B cell (primary cell): ENCODE results near the gene RAB15. TPM values are rescaled to one million over a fixed set of nuclear protein-coding genes. Genes with fewer than 3 reads are reported as not detected.
A peak's percentile ranks its signal among the peaks of the same experiment; 100 is the strongest.

Source experiments
- ATAC-seq: fragments of 200-7000 bp; cut with Tn5 transposase; one replicate; pipeline ENCODE4 v1.10.0; 2021; ENCODE audit warnings: low read depth, mild to moderate bottlenecking, moderate number of reproducible peaks, moderate library complexity
- CTCF ChIA-PET: fragments of 350-600 bp; sonication (Branson Sonifier 250); formaldehyde crosslinking; loops from one replicate; lab custom pipeline; 2021; ENCODE audit warnings: antibody characterized with exemption, inconsistent platforms; lab: Charles Lee
- POLR2A ChIA-PET: fragments of 350-600 bp; sonication (Branson Sonifier 250); formaldehyde crosslinking; loops from one replicate; lab custom pipeline; 2021; ENCODE audit warnings: antibody characterized with exemption; lab: Charles Lee
- DNase-seq: peaks from one replicate; pipeline ENCODE4 v3.0.0; 2013
- H2AFZ ChIP-seq: 2 replicates; pipeline ENCODE4 v1.6.1; 2012; ENCODE audit warnings: mild to moderate bottlenecking, low read depth, low read length; ENCODE audit not compliant: insufficient read depth, poor library complexity, severe bottlenecking
- H3K27ac ChIP-seq, 2 donors: 1 replicate in 1 of 2; 2 replicates in 1 of 2; pipeline ENCODE4 v1.5.1; 2012 to 2013; ENCODE audit warnings: low read length in 2 of 2, mild to moderate bottlenecking in 2 of 2, moderate library complexity in 1 of 2
- H3K27me3 ChIP-seq, 4 experiments: fragments of 200-600 bp in 1 of 4; sonication (generic) in 1 of 4; replicated peaks in 1 of 4; 1 replicate in 2 of 4; 2 replicates in 2 of 4; pipeline versions ENCODE4 v1.6.1 to v1.7.0; 2013 to 2016; ENCODE audit warnings: low read length in 3 of 4, mild to moderate bottlenecking in 2 of 4, mixed read lengths in 1 of 4, moderate library complexity in 1 of 4; ENCODE audit not compliant: insufficient read depth in 4 of 4, control insufficient read depth in 3 of 4; ENCODE audit errors: control extremely low read depth in 1 of 4
- H3K36me3 ChIP-seq, 2 experiments: replicated peaks in 1 of 2; 1 replicate in 1 of 2; 2 replicates in 1 of 2; pipeline versions ENCODE4 v1.6.1 to v1.7.1; 2013; ENCODE audit warnings: low read length in 1 of 2; ENCODE audit not compliant: insufficient read depth in 2 of 2, control insufficient read depth in 1 of 2; ENCODE audit errors: control extremely low read depth in 1 of 2, extremely low read depth in 1 of 2
- H3K4me1 ChIP-seq, 2 donors: fragments of 200-600 bp in 1 of 2; sonication (generic) in 1 of 2; 1 replicate in 1 of 2; 2 replicates in 1 of 2; pipeline versions ENCODE4 v1.5.1 to v1.6.1; 2013 to 2017; ENCODE audit warnings: low read length in 2 of 2; ENCODE audit not compliant: control insufficient read depth in 2 of 2, insufficient read depth in 2 of 2
- H3K4me2 ChIP-seq: replicated peaks from 2 replicates; pipeline ENCODE3; 2012; ENCODE audit warnings: mild to moderate bottlenecking, low read depth, low read length; ENCODE audit not compliant: poor library complexity, severe bottlenecking
- H3K4me3 ChIP-seq, 5 experiments: fragments of 200-600 bp in 1 of 5; sonication (generic) in 1 of 5; 1 replicate in 3 of 5; 2 replicates in 2 of 5; pipeline versions ENCODE4 v1.5.1 to v1.7.0; 2011 to 2016; ENCODE audit warnings: low read length in 4 of 5, mild to moderate bottlenecking in 4 of 5, low read depth in 2 of 5, control low read depth in 1 of 5, moderate library complexity in 1 of 5; ENCODE audit not compliant: insufficient read depth in 1 of 5; ENCODE audit errors: control extremely low read depth in 1 of 5, extremely low read depth in 1 of 5
- H3K79me2 ChIP-seq: fragments of 200-600 bp; sonication (generic); one replicate; pipeline ENCODE4 v1.6.0; 2016; ENCODE audit warnings: low read length; ENCODE audit not compliant: control insufficient read depth, insufficient read depth
- H3K9ac ChIP-seq: fragments of 200-600 bp; sonication (generic); 2 replicates; pipeline ENCODE4 v1.6.1; 2017; ENCODE audit warnings: mild to moderate bottlenecking, low read length, moderate library complexity
- H3K9me3 ChIP-seq, 3 donors: one replicate each; pipeline versions ENCODE4 v1.6.1 to v1.7.1; 2013; ENCODE audit warnings: low read length in 2 of 3; ENCODE audit not compliant: control insufficient read depth in 2 of 3, insufficient read depth in 1 of 3; ENCODE audit errors: control extremely low read depth in 1 of 3
- H4K20me1 ChIP-seq: 2 replicates; pipeline ENCODE4 v1.6.0; 2012; ENCODE audit warnings: mild to moderate bottlenecking, low read length; ENCODE audit not compliant: insufficient read depth, control insufficient read depth, poor library complexity, severe bottlenecking
- H3K27ac Mint-ChIP-seq: one replicate; pipeline ENCODE4 v1.8.0; 2021; ENCODE audit warnings: mixed read lengths
- H3K27me3 Mint-ChIP-seq: one replicate; pipeline ENCODE4 v1.8.0; 2021; ENCODE audit warnings: mixed read lengths
- H3K4me1 Mint-ChIP-seq: one replicate; pipeline ENCODE4 v1.8.0; 2021; ENCODE audit warnings: mixed read lengths
- H3K4me3 Mint-ChIP-seq: one replicate; pipeline ENCODE4 v1.8.0; 2021; ENCODE audit warnings: mixed read lengths
- H3K9me3 Mint-ChIP-seq: one replicate; pipeline ENCODE4 v1.8.0; 2022; ENCODE audit warnings: mixed read lengths; ENCODE audit not compliant: insufficient read depth
- EZH2 ChIP-seq: IDR thresholded peaks from 2 replicates; pipeline ENCODE4 v1.6.1; 2012; ENCODE audit warnings: borderline replicate concordance, low read depth, mild to moderate bottlenecking, moderate library complexity, low read length; ENCODE audit not compliant: insufficient read depth, poor library complexity, severe bottlenecking
- whole genome bisulfite sequencing: methylation state at CpG from one replicate; pipeline ENCODE4 v1.1.5; 2013; ENCODE audit warnings: missing lambda C conversion rate; ENCODE audit not compliant: insufficient coverage; 5-methylcytosine and 5-hydroxymethylcytosine counted together
- intact Hi-C: fragments of 100-400 bp; cut with micrococcal nuclease; formaldehyde crosslinking; loops from one replicate; pipeline ENCODE4 v1.10.0; 2022
- polyA plus RNA-seq: library from polyadenylated mRNA; depleted of rRNA; stranded (reverse); fragments of >200 nt; gene quantifications from 2 replicates; pipeline ENCODE4 v1.2.3, GENCODE V29; 2012
- total RNA-seq, 2 donors: library from RNA; stranded (reverse); fragments of 120-200 nt in 1 of 2; gene quantifications; 1 replicate in 1 of 2; 2 replicates in 1 of 2; pipeline versions ENCODE4 v1.2.3 to v1.2.4, GENCODE V29; 2013 to 2022
- TF ChIP-seq, protein P1 (sequence below): fragments of 200-600 bp; IDR thresholded peaks from one replicate; pipeline ENCODE4 v1.8.0; 2022; ENCODE audit warnings: antibody characterized with exemption, mild to moderate bottlenecking

Gene RAB15
- total and polyA plus RNA-seq, 2 donors (not counting 1 experiment from before 2014, with no cell fraction given): 0.17 to 0.19 TPM

DNA sequence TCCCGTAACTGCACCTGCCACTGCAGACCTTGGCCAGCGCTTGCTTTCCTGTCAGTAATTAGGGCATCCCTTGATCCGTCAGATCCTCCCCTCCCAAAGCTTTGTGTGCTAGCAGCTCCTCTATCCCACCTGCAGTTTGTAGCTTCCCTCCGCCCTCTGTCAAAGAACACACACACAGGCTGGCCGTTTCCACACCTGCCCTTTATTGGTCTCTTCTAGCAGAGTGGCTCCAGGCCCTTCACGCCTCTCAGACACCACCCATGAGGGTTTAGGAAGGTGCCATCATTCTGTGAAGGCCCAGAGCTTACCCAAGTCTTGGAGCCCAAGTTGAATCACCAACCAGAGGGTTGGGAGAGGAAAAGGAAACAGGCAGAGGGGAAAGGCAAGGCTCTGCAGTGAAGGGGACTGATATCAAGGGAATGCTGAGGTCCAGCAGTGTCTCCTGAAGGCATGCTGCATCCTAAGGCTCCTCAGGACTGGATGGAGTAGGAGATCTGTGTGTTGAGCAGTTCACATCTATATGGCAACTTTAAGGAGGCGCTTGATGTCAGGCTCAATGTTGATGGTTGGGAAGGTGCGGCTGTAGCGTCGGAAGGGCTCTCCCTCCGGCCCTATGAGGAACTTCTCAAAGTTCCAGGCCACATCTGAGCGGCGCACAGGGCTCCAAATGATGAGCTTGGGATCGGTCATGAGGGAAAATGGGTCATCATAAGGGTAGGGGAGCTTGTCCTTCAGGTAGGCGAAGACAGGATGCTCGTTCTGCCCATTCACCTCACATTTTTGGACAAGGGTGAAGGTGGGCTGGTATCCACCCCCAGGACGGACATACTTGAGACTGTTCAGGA is 32.9 kb downstream of the RAB15 start:
- Mint-ChIP-seq H3K27ac (peak overlapping the region; percentile 50), H3K27me3 (no peaks in the 10 kb centered on the region), H3K9me3 (no peaks in the 10 kb centered on the region), H3K4me1 (peaks cover 21% of the 10 kb centered on the region), H3K4me3 (no peak overlapping the region)
- no peak overlapping the region for H3K9ac ChIP-seq
- no peak for DNase-seq
- no peak for ATAC-seq
- H3K27me3 ChIP-seq: no peaks in the 10 kb centered on the region
- peaks cover 10 to 11% of the 10 kb centered on the region in 2 donors for H3K4me1 ChIP-seq
- H3K9me3 ChIP-seq: no peaks in the 10 kb centered on the region
- POLR2A ChIA-PET: no interaction called here
- H3K4me2 ChIP-seq: no peak overlapping the region
- no peaks in the 10 kb centered on the region for H3K79me2 ChIP-seq
- peaks cover 0 to 13% of the 10 kb centered on the region in 2 experiments for H3K36me3 ChIP-seq
- H2AFZ ChIP-seq: no peak overlapping the region
- no peak overlapping the region for H3K27ac ChIP-seq
- peaks cover 4% of the 10 kb centered on the region for H4K20me1 ChIP-seq
- intact Hi-C loops: no loop called here
- 99% methylated on average over 9 of the region's 17 CpGs for WGBS
- CTCF ChIA-PET: no interaction called here
- no peak overlapping the region for H3K4me3 ChIP-seq
- no peak for TF ChIP-seq EZH2
- TF ChIP-seq, protein P1, sequence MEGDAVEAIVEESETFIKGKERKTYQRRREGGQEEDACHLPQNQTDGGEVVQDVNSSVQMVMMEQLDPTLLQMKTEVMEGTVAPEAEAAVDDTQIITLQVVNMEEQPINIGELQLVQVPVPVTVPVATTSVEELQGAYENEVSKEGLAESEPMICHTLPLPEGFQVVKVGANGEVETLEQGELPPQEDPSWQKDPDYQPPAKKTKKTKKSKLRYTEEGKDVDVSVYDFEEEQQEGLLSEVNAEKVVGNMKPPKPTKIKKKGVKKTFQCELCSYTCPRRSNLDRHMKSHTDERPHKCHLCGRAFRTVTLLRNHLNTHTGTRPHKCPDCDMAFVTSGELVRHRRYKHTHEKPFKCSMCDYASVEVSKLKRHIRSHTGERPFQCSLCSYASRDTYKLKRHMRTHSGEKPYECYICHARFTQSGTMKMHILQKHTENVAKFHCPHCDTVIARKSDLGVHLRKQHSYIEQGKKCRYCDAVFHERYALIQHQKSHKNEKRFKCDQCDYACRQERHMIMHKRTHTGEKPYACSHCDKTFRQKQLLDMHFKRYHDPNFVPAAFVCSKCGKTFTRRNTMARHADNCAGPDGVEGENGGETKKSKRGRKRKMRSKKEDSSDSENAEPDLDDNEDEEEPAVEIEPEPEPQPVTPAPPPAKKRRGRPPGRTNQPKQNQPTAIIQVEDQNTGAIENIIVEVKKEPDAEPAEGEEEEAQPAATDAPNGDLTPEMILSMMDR: no peak

DNA sequence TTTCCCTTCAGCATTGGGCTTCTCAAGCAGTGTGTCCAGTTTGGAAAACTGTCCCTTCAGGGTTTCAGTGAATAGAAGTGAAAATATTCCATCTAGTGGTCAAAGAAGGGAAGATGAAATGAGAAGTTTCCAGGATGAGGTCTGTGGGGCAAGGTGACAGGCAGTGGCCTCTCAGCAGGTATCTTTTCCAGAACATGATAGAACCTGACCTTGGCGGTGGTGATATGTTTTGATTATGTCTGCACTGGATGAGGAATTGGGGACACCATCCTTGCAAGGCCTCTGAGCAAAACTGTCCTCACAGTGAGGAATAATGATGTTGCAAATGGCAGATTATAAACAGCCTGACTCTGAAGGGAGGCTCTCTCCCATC is 34.3 kb downstream of the RAB15 start:
- peaks cover 4% of the 10 kb centered on the region for H4K20me1 ChIP-seq
- peak overlapping the region; percentile 50 for H3K27ac Mint-ChIP-seq
- no peaks in the 10 kb centered on the region for H3K4me1 ChIP-seq
- no peaks in the 10 kb centered on the region for H3K9me3 ChIP-seq
- H3K4me3 Mint-ChIP-seq: no peak overlapping the region
- H3K27me3 Mint-ChIP-seq: no peaks in the 10 kb centered on the region
- no peaks in the 10 kb centered on the region for H3K79me2 ChIP-seq
- ChIA-PET CTCF (no interaction called here), POLR2A (no interaction called here)
- 100% methylated on average over 1 of the region's 1 CpG for WGBS
- H3K9me3 Mint-ChIP-seq: no peaks in the 10 kb centered on the region
- H3K4me2 ChIP-seq: no peak overlapping the region
- TF ChIP-seq, protein P1: no peak
- TF ChIP-seq EZH2: no peak
- H3K27me3 ChIP-seq: no peaks in the 10 kb centered on the region
- peaks cover 7% of the 10 kb centered on the region for H3K4me1 Mint-ChIP-seq
- H3K27ac ChIP-seq: no peak overlapping the region
- H3K9ac ChIP-seq: no peak overlapping the region
- H3K36me3 ChIP-seq: peaks cover 0 to 27% of the 10 kb centered on the region in 2 experiments
- intact Hi-C loops: no loop called here
- DNase-seq (no peak), ATAC-seq (no peak)
- H3K4me3 ChIP-seq: no peak overlapping the region
- H2AFZ ChIP-seq: no peak overlapping the region
